Hepatic stellate cell (primary cell): ENCODE data around the gene RELT.

Experiments used
- DNase-seq: peaks from one replicate; pipeline ENCODE4 v3.0.0; 2011; ENCODE audit warnings: low spot score

The RELT gene

GRCh38 chr11:73376803-73377629 is 817 bp downstream of the RELT start:
- DNase-seq, result peak; percentile 90

GRCh38 chr11:73379189-73379880 is 3.1 kb downstream of the RELT start:
- no peak for DNase-seq

- DNase-seq, result no peak
Measured at GRCh38 chr11:73380331-73380730, 4.1 kb downstream of the RELT start.

GRCh38 chr11:73380897-73381410 is 4.8 kb downstream of the RELT start:
- DNase-seq, result no peak

- no peak for DNase-seq
Measured at GRCh38 chr11:73381589-73381988, 5.4 kb downstream of the RELT start.

- DNase-seq, result no peak
Measured at GRCh38 chr11:73382183-73382582, 6.0 kb downstream of the RELT start.

- no peak for DNase-seq
Measured at GRCh38 chr11:73382747-73383146, 6.5 kb downstream of the RELT start.

GRCh38 chr11:73383249-73384124 is 7.3 kb downstream of the RELT start:
- no peak for DNase-seq

GRCh38 chr11:73384125-73384441 is 7.9 kb downstream of the RELT start:
- DNase-seq, result no peak

GRCh38 chr11:73384531-73384871 is 8.3 kb downstream of the RELT start:
- no peak for DNase-seq

GRCh38 chr11:73384872-73385689 is 8.9 kb downstream of the RELT start:
- no peak for DNase-seq

GRCh38 chr11:73386016-73386415 is 9.8 kb downstream of the RELT start:
- no peak for DNase-seq

GRCh38 chr11:73386546-73386945 is 10.3 kb downstream of the RELT start:
- DNase-seq, result no peak

- no peak for DNase-seq
Measured at GRCh38 chr11:73387594-73388264, 11.5 kb downstream of the RELT start.

- no peak for DNase-seq
Measured at GRCh38 chr11:73388265-73389133, 12.3 kb downstream of the RELT start.

GRCh38 chr11:73389134-73389525 is 12.9 kb downstream of the RELT start:
- DNase-seq, result no peak

GRCh38 chr11:73389916-73390315 is 13.7 kb downstream of the RELT start:
- no peak for DNase-seq

GRCh38 chr11:73390601-73391565 is 14.7 kb downstream of the RELT start:
- DNase-seq, result no peak

GRCh38 chr11:73391665-73392064 is 15.5 kb downstream of the RELT start:
- no peak for DNase-seq
